ENCODE data around the gene CPED1.
"Not testable (repeated sequence)": the region's sequence is repeated elsewhere in the genome, so short reads cannot be mapped to it uniquely, and the experiment has no call there.

The CPED1 gene

GRCh38 chr7:121020249-121020988 is 31.9 kb downstream of the CPED1 start:
- peak; percentile 39 for DNase-seq (ENCODE audit: low spot score)

GRCh38 chr7:121020989-121021969 is 32.8 kb downstream of the CPED1 start:
- no peak for DNase-seq (ENCODE audit: low spot score)

GRCh38 chr7:121023194-121023593 is 34.7 kb downstream of the CPED1 start:
- no peak for DNase-seq (ENCODE audit: low spot score)

- no peak for DNase-seq (ENCODE audit: low spot score)
Measured at GRCh38 chr7:121023683-121024511, 35.4 kb downstream of the CPED1 start.

- no peak for DNase-seq (ENCODE audit: low spot score)
Measured at GRCh38 chr7:121024611-121025010, 36.1 kb downstream of the CPED1 start.

GRCh38 chr7:121026159-121026558 is 37.6 kb downstream of the CPED1 start:
- DNase-seq (ENCODE audit: low spot score) = no peak

- no peak for DNase-seq (ENCODE audit: low spot score)
Measured at GRCh38 chr7:121026577-121027111, 38.1 kb downstream of the CPED1 start.

- no peak for DNase-seq (ENCODE audit: low spot score)
Measured at GRCh38 chr7:121027761-121028669, 39.5 kb downstream of the CPED1 start.

- DNase-seq (ENCODE audit: low spot score) = no peak
Measured at GRCh38 chr7:121029302-121029701, 40.8 kb downstream of the CPED1 start.

- no peak for DNase-seq (ENCODE audit: low spot score)
Measured at GRCh38 chr7:121030308-121030707, 41.8 kb downstream of the CPED1 start.

GRCh38 chr7:121032645-121033460 is 44.3 kb downstream of the CPED1 start:
- peak; percentile 65 for DNase-seq (ENCODE audit: low spot score)

GRCh38 chr7:121034929-121035328 is 46.4 kb downstream of the CPED1 start:
- no peak for DNase-seq (ENCODE audit: low spot score)

- DNase-seq (ENCODE audit: low spot score) = not testable (repeated sequence)
Measured at GRCh38 chr7:121036776-121037175, 48.3 kb downstream of the CPED1 start.

- not testable (repeated sequence) for DNase-seq (ENCODE audit: low spot score)
Measured at GRCh38 chr7:121037329-121037728, 48.8 kb downstream of the CPED1 start.

GRCh38 chr7:121037957-121038716 is 49.6 kb downstream of the CPED1 start:
- DNase-seq (ENCODE audit: low spot score) = no peak

GRCh38 chr7:121038717-121039509 is 50.4 kb downstream of the CPED1 start:
- no peak for DNase-seq (ENCODE audit: low spot score)

- no peak for DNase-seq (ENCODE audit: low spot score)
Measured at GRCh38 chr7:121039510-121039822, 51.0 kb downstream of the CPED1 start.

- no peak for DNase-seq (ENCODE audit: low spot score)
Measured at GRCh38 chr7:121039994-121040393, 51.5 kb downstream of the CPED1 start.
